Measurements from ENCODE around the gene ERCC2. TPM values are rescaled to one million over a fixed set of nuclear protein-coding genes. Genes with fewer than 3 reads are reported as not detected.

The ERCC2 gene
- total and polyA plus RNA-seq, 2 of the 4 experiments (the other 2 are of a cell fraction), result 30.6 to 66.5 TPM

- H2BK120ac ChIP-seq (ENCODE audit: low read depth, low read length), result no peak within 1 kb of the TSS
- no peak within 1 kb of the TSS for H4K5ac ChIP-seq (ENCODE audit: low read depth, low read length)
- H3K4me2 ChIP-seq (ENCODE audit: low read depth, low read length), result no peak within 1 kb of the TSS
- H4K20me1 ChIP-seq (ENCODE audit: insufficient read depth, low read length), result no peaks in the 10 kb centered on the region
- POLR2A ChIA-PET (ENCODE audit: unreplicated experiment), result no interaction called here
- TF ChIP-seq POLR2A (IDR thresholded peaks at IDR 0.05; ENCODE audit: low read depth, low read length), result no peak
- TF ChIP-seq USF2 (IDR thresholded peaks at IDR 0.05; ENCODE audit: low read depth, low read length), result no peak
- no peak for TF ChIP-seq BHLHE40 (IDR thresholded peaks at IDR 0.05; ENCODE audit: low read depth, low read length)
- TF ChIP-seq RFX5 (IDR thresholded peaks at IDR 0.05; ENCODE audit: low read depth, low read length), result no peak
- no peak for TF ChIP-seq RAD21 (IDR thresholded peaks at IDR 0.05; ENCODE audit: low read length)
- no TSS peak for BruUV-seq (replicated peaks)
- in situ Hi-C loops (cut with MboI; ENCODE audit: low sequenced_read_pairs), result no loop called here
- H2BK15ac ChIP-seq (ENCODE audit: low read depth, low read length), result no peak within 1 kb of the TSS
- WGBS, 2 experiments (ENCODE audit: extremely low coverage in 2 of 2, insufficient read length in 1 of 2), result 9% methylated on average over 17 of the region's 50 CpGs; no CpG with 5 or more reads in 1 of the 2 experiments
- DNase-seq (no peak), ATAC-seq (ENCODE audit: low read depth) (no peak)
- no peaks in the 10 kb centered on the region for H3K4me1 ChIP-seq (ENCODE audit: control insufficient read depth, insufficient read depth, low read length)
- H3K14ac ChIP-seq (replicated peaks; ENCODE audit: low read depth, low read length), result no peak within 1 kb of the TSS
- H3K36me3 ChIP-seq (ENCODE audit: control insufficient read depth, insufficient read depth, low read length), result no peaks in the 10 kb centered on the region
- H3K4me3 ChIP-seq (ENCODE audit: insufficient read depth, low read depth, low read length), result no peak within 1 kb of the TSS
- no peak within 1 kb of the TSS for H2AK5ac ChIP-seq (ENCODE audit: low read depth, low read length)
- no peak within 1 kb of the TSS for H4K91ac ChIP-seq (ENCODE audit: insufficient read depth, low read depth, low read length)
- no peak within 1 kb of the TSS for H3K27ac ChIP-seq (ENCODE audit: insufficient read depth, low read length)
- H3K9ac ChIP-seq (ENCODE audit: low read depth, low read length), result no peak within 1 kb of the TSS
- intact Hi-C loops (cut with micrococcal nuclease), result no loop called here
- peaks cover 17% of the 10 kb centered on the region for H3K27me3 ChIP-seq (ENCODE audit: control insufficient read depth, insufficient read depth, low read length)
- peak within 1 kb of the TSS; percentile 47 for H2AFZ ChIP-seq (replicated peaks; ENCODE audit: low read length, poor library complexity)
- CTCF ChIA-PET, result no interaction called here
- H2AK9ac ChIP-seq (replicated peaks; ENCODE audit: low read depth, low read length, poor library complexity), result no peak within 1 kb of the TSS
- H3K79me1 ChIP-seq (ENCODE audit: low read depth in 1 of 2, low read length in 2 of 2), result no peaks in the 10 kb centered on the region
- no peak within 1 kb of the TSS; the same call in 1 of the 2 replicates for H3K23ac ChIP-seq (ENCODE audit: low read depth, low read length)
- H3K18ac ChIP-seq (ENCODE audit: low read depth, low read length), result no peak within 1 kb of the TSS
- dilution Hi-C loops (cut with HindIII; ENCODE audit: low sequenced_read_pairs, unreplicated experiment), result no loop called here
- no peak within 1 kb of the TSS for H3K4ac ChIP-seq (ENCODE audit: low read depth, low read length)
- H3K9me3 ChIP-seq (ENCODE audit: control insufficient read depth, insufficient read depth, low read length), result no peaks in the 10 kb centered on the region
- no peaks in the 10 kb centered on the region for H3K9me1 ChIP-seq (ENCODE audit: insufficient read depth, low read length)
- H4K8ac ChIP-seq (ENCODE audit: low read depth in 2 of 2, low read length in 2 of 2), result no peak within 1 kb of the TSS
- H3K56ac ChIP-seq (ENCODE audit: extremely low read depth, insufficient read depth, low read length), result no peak within 1 kb of the TSS
- no peak within 1 kb of the TSS for H2BK20ac ChIP-seq (ENCODE audit: low read depth, low read length)
- H2BK5ac ChIP-seq (ENCODE audit: low read depth, low read length, poor library complexity, severe bottlenecking), result no peak within 1 kb of the TSS
Observed at GRCh38 chr19:45340232-45340898, 30.0 kb downstream of the ERCC2 start, which contains the start of gene KLC3. Gene KLC3 (plus strand): TSS chr19:45340750. CDS start chr19:45345542, 4,792 bp downstream.

Data from IMR-90 (cell line).